Sigmoid colon (tissue), 7 donors: ENCODE measurements around the gene RXRA. TPM values are rescaled to one million over a fixed set of nuclear protein-coding genes. Genes with fewer than 3 reads are reported as not detected.

ENCODE experiments used
- DNase-seq: peaks from one replicate; pipeline ENCODE4 v3.0.0-alpha.2; 2019
- H3K27ac ChIP-seq, 4 donors: fragments of 200-600 bp; sonication (generic); one replicate each; pipeline ENCODE4 v1.5.1; 2016 to 2019; ENCODE audit warnings: mild to moderate bottlenecking in 1 of 4
- H3K27me3 ChIP-seq, 3 donors: fragments of 200-600 bp; sonication (generic); one replicate each; pipeline ENCODE4 v1.5.1; 2019; ENCODE audit warnings: mild to moderate bottlenecking in 1 of 3
- H3K36me3 ChIP-seq, 4 donors: fragments of 200-600 bp; sonication (generic); one replicate each; pipeline ENCODE4 v1.5.1; 2016 to 2019
- H3K4me1 ChIP-seq, 4 donors: fragments of 200-600 bp; sonication (generic); one replicate each; pipeline ENCODE4 v1.5.1; 2017 to 2019
- H3K4me3 ChIP-seq, 4 donors: fragments of 200-600 bp; sonication (generic); one replicate each; pipeline ENCODE4 v1.5.1; 2017 to 2019; ENCODE audit warnings: mild to moderate bottlenecking in 2 of 4, moderate library complexity in 1 of 4
- H3K9me3 ChIP-seq, 4 donors: fragments of 200-600 bp in 3 of 4; sonication (generic) in 3 of 4; one replicate each; pipeline versions ENCODE4 v1.5.1 to v1.6.1; 2013 to 2019
- CTCF ChIP-seq, 4 experiments: fragments of 450-650 bp in 3 of 4; fragments of 200-600 bp in 1 of 4; IDR thresholded peaks; one replicate each; pipeline ENCODE4 v1.5.1; 2016 to 2019; ENCODE audit warnings: antibody characterized with exemption in 4 of 4, mild to moderate bottlenecking in 3 of 4, moderate library complexity in 2 of 4
- EP300 ChIP-seq, 4 donors: sonication (generic); formaldehyde crosslinking; IDR thresholded peaks; one replicate each; pipeline ENCODE4 v1.6.1; 2017; ENCODE audit warnings: antibody characterized with exemption in 4 of 4
- POLR2A ChIP-seq, 2 donors: fragments of 450-650 bp; IDR thresholded peaks; one replicate each; pipeline ENCODE4 v1.6.1; 2016; ENCODE audit warnings: antibody characterized with exemption in 2 of 2, mild to moderate bottlenecking in 2 of 2, moderate library complexity in 2 of 2
- POLR2AphosphoS5 ChIP-seq, 4 donors: sonication (generic); formaldehyde crosslinking; IDR thresholded peaks; one replicate each; pipeline ENCODE4 v1.6.1; 2017; ENCODE audit warnings: antibody characterized with exemption in 4 of 4
- WGBS, 2 donors: extraction: QIAGEN DNeasy Blood & Tissue Kit; methylation state at CpG; one replicate each; pipeline ENCODE4 v1.1.7; 2013; 5-methylcytosine and 5-hydroxymethylcytosine counted together
- intact Hi-C: fragments of 100-400 bp; cut with DNase I; formaldehyde crosslinking; loops from one replicate; pipeline ENCODE4 v1.15.1; 2023
- polyA plus RNA-seq, 3 donors: library from polyadenylated mRNA; stranded (reverse); fragments of 200-250 nt; gene quantifications; one replicate each; pipeline ENCODE4 v1.2.3, GENCODE V29; 2013
- total RNA-seq, 4 donors: library from RNA; depleted of rRNA; stranded (reverse); fragments of >200 nt; gene quantifications; one replicate each; pipeline ENCODE4 v1.1.0, GENCODE V29; 2016
- donor health status: healthy with polysubstance abuse.
- donor health status: Bipolar disorder and iron deficiency.
- donor health status: healthy.

RXRA gene
- total and polyA plus RNA-seq, 7 donors, result 26.7 to 50.8 (median 35.7) TPM

GRCh38 chr9:134395737-134396257, 69.5 kb downstream of the RXRA start:
- no peak for DNase-seq
- H3K27me3 ChIP-seq, result no peaks in the 10 kb centered on the region
- H3K36me3 ChIP-seq, result no peaks in the 10 kb centered on the region
- no peaks in the 10 kb centered on the region for H3K9me3 ChIP-seq
- no peak overlapping the region for H3K4me3 ChIP-seq
- TF ChIP-seq CTCF (IDR thresholded peaks at IDR 0.05), result no peak
- no peak for TF ChIP-seq POLR2A (IDR thresholded peaks at IDR 0.05)
- no peak for TF ChIP-seq EP300 (IDR thresholded peaks at IDR 0.05)
- no peak for TF ChIP-seq POLR2AphosphoS5 (IDR thresholded peaks at IDR 0.05)
- WGBS, 2 donors, result 69 to 81% methylated on average over 12 of the region's 12 CpGs
- intact Hi-C loops, result no loop called here
- H3K4me1 ChIP-seq, result peaks cover 0 to 67% (median 41%) of the 10 kb centered on the region in 4 donors
- no peak overlapping the region for H3K27ac ChIP-seq

GRCh38 chr9:134396258-134396742, 70.0 kb downstream of the RXRA start:
- TF ChIP-seq POLR2A (IDR thresholded peaks at IDR 0.05), result no peak
- no peak for TF ChIP-seq CTCF (IDR thresholded peaks at IDR 0.05)

GRCh38 chr9:134396825-134397224, 70.6 kb downstream of the RXRA start:
- no peak overlapping the region for H3K27ac ChIP-seq
- H3K9me3 ChIP-seq, result no peaks in the 10 kb centered on the region
- no peak for TF ChIP-seq CTCF (IDR thresholded peaks at IDR 0.05)
- no peak for TF ChIP-seq POLR2AphosphoS5 (IDR thresholded peaks at IDR 0.05)
- no peak for TF ChIP-seq EP300 (IDR thresholded peaks at IDR 0.05)
- TF ChIP-seq POLR2A (IDR thresholded peaks at IDR 0.05), result no peak
- DNase-seq, result no peak
- peaks cover 0 to 4% (median 2%) of the 10 kb centered on the region in 4 donors for H3K36me3 ChIP-seq
- H3K4me3 ChIP-seq, result no peak overlapping the region
- intact Hi-C loops, result no loop called here
- WGBS, 2 donors, result 44 to 76% methylated on average over 8 of the region's 8 CpGs
- H3K27me3 ChIP-seq, result no peaks in the 10 kb centered on the region
- H3K4me1 ChIP-seq, result peaks cover 0 to 66% (median 33%) of the 10 kb centered on the region in 4 donors

More at GRCh38 chr9:134396258-134396742, 70.0 kb downstream of the RXRA start:
- Histone ChIP-seq H3K36me3 (no peaks in the 10 kb centered on the region), H3K27ac (no peak overlapping the region), H3K4me3 (no peak overlapping the region), H3K27me3 (no peaks in the 10 kb centered on the region), H3K4me1 (peaks cover 0 to 67% (median 37%) of the 10 kb centered on the region in 4 donors), H3K9me3 (no peaks in the 10 kb centered on the region)
- DNase-seq, result no peak
- intact Hi-C loops, result no loop called here
- WGBS, 2 donors, result 33 to 71% methylated on average over 18 of the region's 18 CpGs

- intact Hi-C loops, result no loop called here
- Histone ChIP-seq H3K4me1 (peaks cover 0 to 73% (median 42%) of the 10 kb centered on the region in 4 donors), H3K9me3 (no peaks in the 10 kb centered on the region), H3K27me3 (no peaks in the 10 kb centered on the region), H3K36me3 (peaks cover 0 to 14% (median 5%) of the 10 kb centered on the region in 4 donors), H3K4me3 (no peak overlapping the region), H3K27ac (no peak overlapping the region)
- DNase-seq, result no peak
- TF ChIP-seq POLR2AphosphoS5 (IDR thresholded peaks at IDR 0.05), result no peak
- 98% methylated on average over 5 of the region's 5 CpGs for WGBS, 2 donors
Measured at GRCh38 chr9:134398756-134399155, 72.5 kb downstream of the RXRA start.

GRCh38 chr9:134399435-134400056, 73.3 kb downstream of the RXRA start:
- TF ChIP-seq CTCF (IDR thresholded peaks at IDR 0.05) (peak in 3 of 4 experiments; percentile 16 to 39 (median 27)), EP300 (IDR thresholded peaks at IDR 0.05) (no peak)
- Histone ChIP-seq H3K36me3 (peaks cover 0 to 14% (median 5%) of the 10 kb centered on the region in 4 donors), H3K9me3 (no peaks in the 10 kb centered on the region), H3K4me1 (peaks cover 0 to 77% (median 45%) of the 10 kb centered on the region in 4 donors), H3K27ac (no peak overlapping the region), H3K27me3 (no peaks in the 10 kb centered on the region), H3K4me3 (no peak overlapping the region)
- intact Hi-C loops, result no loop called here
- no peak for DNase-seq
- WGBS, 2 donors, result 94 to 98% methylated on average over 2 of the region's 2 CpGs
